Measurements from ENCODE around the gene RTTN.

RTTN gene

DNA sequence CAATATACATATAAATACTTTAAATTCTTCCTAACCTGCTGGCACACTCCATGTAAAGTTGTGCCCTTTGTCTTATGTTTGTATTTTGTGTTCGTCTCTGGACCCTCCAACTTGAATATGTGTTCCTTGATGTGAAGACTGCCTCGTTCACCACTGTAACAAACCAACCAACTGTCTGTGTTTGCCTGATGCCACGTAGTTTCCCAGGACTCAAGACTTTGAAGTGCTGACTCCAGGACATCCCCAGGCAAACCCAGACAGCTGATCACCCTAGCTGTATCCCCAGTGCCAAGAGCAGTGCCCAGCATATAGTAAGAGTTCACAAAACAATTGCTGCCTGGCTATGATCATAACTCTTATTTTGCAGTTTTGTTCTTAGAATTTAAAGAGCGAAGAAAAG is 242.3 kb downstream of the RTTN start:
- DNase-seq, result no peak

DNA sequence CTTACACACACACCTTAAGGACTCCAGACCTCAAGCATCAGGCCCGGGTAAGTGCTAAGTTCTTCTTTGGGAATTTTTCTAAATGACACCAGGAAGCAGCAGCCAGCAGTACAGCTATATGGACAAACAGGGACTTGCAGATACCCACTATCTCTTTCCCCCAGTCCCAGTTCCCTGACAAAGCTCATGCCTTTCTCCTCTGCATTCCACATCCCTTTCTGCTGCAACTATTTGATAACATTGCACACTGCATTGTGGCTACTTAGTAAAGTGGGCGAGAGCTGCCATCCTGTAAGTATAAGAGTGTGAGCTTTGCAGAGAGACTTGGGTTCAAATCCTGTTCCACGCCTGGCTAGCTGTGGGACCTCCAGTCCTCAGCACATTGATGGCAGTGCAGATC is 243.8 kb downstream of the RTTN start:
- DNase-seq, result no peak

DNA sequence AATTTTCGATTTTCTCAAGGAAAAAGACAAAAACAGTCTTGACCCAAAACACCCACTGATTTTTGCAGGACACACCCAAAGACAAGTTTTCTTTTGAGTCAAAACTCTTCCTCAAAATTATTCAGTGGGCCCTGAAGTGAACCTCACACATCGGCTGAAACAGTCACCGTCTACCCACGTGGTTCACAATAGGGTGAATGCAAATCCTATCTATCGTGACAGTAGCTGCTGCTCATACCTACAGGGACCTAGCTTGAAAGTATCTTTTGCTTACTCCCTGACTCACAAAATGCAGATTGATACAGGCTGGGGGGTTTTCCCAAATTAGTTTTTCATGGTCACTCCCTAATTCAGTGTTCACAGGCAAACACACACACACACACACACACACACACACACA is 247.1 kb downstream of the RTTN start:
- DNase-seq, result no peak

DNA sequence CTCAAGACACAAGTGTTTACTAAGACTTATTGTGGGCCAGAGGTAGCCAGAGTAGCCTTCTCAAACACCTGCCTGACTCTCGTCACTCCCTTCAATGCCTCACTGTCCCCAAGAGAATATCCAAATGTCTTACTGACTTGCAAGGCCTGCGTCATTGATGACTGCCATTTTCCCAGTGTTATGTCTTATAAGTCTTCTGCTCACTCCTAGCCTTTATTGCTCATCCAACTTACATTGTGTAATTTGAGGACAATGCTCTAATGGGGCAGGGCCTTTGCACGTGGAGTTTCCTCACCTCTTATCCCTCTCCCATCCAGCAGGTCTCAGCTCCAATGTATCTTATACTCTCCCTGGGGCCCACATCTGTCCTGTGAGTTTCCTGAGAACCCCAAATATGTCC is 247.7 kb downstream of the RTTN start:
- DNase-seq, result no peak

DNA sequence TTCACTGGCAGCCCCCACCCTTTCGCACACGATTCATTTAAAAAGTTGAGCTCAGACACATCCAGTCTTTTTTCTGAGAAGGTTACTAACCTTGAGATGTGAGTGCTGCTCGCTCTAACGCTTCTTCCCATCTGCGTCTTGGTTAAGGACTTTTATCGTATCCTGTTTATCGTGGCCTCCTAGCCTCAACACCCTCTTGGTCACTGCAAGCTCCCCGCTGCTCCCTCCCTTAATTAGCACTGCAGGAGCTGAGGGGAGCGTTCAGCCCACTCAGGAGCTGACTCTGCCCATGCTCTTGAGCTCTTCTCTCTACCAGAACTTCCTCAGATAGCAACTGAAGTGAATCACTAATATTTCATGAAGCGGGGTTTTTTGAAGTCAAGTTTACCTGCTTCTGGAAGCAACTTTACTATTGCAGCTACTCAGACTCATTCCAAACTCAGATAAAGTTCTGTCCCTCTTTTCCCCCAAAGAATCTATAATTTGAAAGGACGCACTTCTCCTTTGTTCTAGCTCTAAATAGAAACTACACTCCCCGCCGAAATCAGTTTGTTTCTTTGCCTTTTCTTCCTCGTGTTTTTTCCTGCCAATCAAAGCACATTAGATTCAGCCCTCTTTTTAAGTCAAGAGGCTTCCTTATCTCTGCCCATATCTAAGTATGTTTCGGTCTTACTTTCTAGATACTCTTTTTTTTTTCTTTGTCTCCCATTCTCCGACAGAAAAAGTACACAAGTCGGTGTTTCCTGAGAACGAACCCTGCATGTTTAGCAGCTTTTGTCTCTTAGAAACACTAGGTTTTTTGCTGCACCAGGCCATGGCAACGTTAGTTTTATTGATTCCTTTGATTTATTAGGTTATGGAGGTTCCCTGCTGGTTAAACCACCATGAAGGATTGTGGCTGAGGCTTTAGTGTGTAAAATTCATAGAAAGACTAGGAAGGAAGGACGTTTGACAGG is 248.5 kb downstream of the RTTN start:
- DNase-seq, result no peak

DNA sequence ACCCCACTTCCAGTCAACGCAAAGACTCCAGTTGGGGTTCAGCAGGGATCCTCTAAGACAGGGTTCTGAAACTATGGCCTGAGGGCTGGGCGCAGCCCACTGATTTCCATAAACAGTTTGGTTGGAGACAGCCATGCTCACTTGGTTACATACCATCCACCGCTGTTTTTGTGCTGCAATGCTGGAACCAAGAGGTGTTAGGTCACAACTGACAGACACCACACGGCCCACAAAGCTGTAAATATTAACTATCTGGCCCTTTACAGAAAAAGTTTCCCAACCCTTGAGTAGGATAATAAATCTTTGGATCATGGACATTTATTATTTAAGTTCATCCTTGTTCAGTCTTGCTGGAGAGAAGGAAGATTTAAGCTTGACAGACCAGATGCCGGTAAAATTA is 249.4 kb downstream of the RTTN start:
- DNase-seq, result no peak

DNA sequence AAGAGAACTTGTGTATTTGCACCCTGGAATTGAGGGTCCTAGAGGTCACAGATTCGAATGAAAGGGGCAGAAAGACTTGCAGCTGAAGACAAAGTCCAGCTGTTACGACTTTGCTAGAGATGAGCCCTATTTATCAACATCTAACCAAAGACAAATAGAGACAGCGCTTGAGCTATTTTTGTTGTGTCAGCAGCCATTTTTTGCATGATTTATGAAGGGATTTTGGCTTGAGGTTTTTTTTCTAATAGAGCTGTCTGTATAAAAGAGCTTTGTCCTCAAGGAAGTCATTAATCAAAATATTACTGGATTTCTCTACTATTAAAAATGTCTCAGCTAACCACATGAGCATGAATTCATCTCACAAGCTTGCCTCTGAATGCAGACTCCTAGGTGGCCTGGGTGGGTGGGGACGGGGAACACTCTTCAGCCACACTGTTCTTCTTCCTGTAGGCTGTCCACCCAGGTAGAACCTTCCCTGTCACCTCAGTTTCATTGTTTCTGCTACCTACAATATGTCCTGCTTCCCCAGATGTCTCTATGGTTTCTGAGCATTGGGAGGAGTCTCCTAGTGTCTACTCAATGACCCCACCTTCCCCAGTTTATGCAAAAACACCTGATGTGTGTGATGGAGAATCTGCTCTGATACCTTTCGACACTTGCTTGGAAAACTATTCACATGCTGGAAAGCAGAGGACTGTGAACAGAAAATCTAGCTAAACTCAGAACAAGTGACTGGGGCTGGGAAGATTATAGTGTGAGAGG is 250.6 kb downstream of the RTTN start:
- no peak for DNase-seq

DNA sequence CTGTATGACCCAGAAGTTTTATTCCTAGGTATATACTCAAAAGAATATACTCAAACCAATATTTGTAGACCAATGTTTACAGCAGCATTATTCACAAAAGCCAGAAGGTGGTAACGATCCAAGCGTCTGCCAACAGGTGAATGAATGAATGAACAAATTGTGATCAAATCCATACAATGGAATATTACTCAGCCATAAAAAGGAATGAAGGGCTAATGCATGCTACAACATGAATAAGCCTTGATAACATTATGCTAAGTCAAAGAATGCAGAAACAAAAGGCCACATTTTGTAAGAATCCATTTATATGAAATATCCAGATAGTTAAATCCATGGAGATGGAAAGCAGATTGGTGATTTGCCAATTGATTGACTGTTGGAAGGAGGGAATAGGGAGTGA is 252.3 kb downstream of the RTTN start:
- DNase-seq, result no peak

Measured in NCI-H510A (cell line).